Motor neuron (in vitro differentiated cells): ENCODE data around the gene SYT7. TPM values are rescaled to one million over a fixed set of nuclear protein-coding genes. Genes with fewer than 3 reads are reported as not detected.
A peak's percentile ranks its signal among the peaks of the same experiment; 100 is the strongest.
"Not testable (repeated sequence)": the region's sequence is repeated elsewhere in the genome, so short reads cannot be mapped to it uniquely, and the experiment has no call there.

Source experiments
- ATAC-seq, 8 experiments: fragments of 200-7000 bp; cut with Tn5 transposase; replicated peaks in 6 of 8; 2 replicates each; pipeline ENCODE4 v1.8.0; 2021; ENCODE audit warnings: mild to moderate bottlenecking in 8 of 8, moderate library complexity in 8 of 8
- H3K27ac ChIP-seq, 2 donors: fragments of 250-450 bp; sonication (Bioruptor Pico); 2 replicates each; pipeline ENCODE4 v1.9.0; 2021; ENCODE audit warnings: antibody characterized with exemption in 2 of 2, mild to moderate bottlenecking in 2 of 2, moderate library complexity in 1 of 2
- H3K4me1 ChIP-seq, 2 donors: fragments of 250-450 bp; sonication (Bioruptor Pico); replicated peaks in 1 of 2; 2 replicates each; pipeline ENCODE4 v1.6.1; 2021; ENCODE audit warnings: antibody characterized with exemption in 2 of 2, mild to moderate bottlenecking in 2 of 2, moderate library complexity in 1 of 2
- H3K4me3 ChIP-seq, 5 donors: fragments of 250-450 bp; sonication (Bioruptor Pico); 2 replicates each; pipeline ENCODE4 v1.9.0; 2021; ENCODE audit warnings: antibody characterized with exemption in 5 of 5, mild to moderate bottlenecking in 5 of 5, moderate library complexity in 4 of 5
- WGBS, 10 experiments: fragments of 450-650 bp; shearing (Covaris generic); methylation state at CpG; one replicate each; pipeline ENCODE4 v1.0.0; 2022; 5-methylcytosine and 5-hydroxymethylcytosine counted together
- in situ Hi-C, 9 experiments: fragments of 400-800 bp; cut with MboI; loops; one replicate each; pipeline ENCODE4 v1.15.0; 2021; ENCODE audit warnings: low sequenced_read_pairs in 9 of 9, low pct_unique_long_range_greater_than_20kb in 2 of 9; ENCODE audit not compliant: unreplicated experiment in 9 of 9
- total RNA-seq, 8 experiments: library from RNA; unstranded; fragments of 300-600 nt; gene quantifications; 2 replicates each; pipeline versions ENCODE4 v1.2.3 to v1.2.4, GENCODE V29; 2022

SYT7 gene
- total RNA-seq, 8 experiments from 2014 or later, result 0.27 to 13.6 (median 9.7) TPM

- WGBS, 10 experiments, result 20 to 100% (median 85%) methylated on average over 1 to 3 of the region's 3 CpGs; no CpG with 5 or more reads in 4 of the 10 experiments
- H3K4me1 ChIP-seq, result peaks cover 0 to 7% of the 10 kb centered on the region in 2 donors
- no peak overlapping the region for H3K4me3 ChIP-seq
- H3K27ac ChIP-seq, result no peak overlapping the region
- peak in 2 of 8 experiments; percentile 12 to 50 for ATAC-seq
- in situ Hi-C loops, result loop anchor here in 5 of 9 experiments (10.0 to 25.0 kb wide), 3 partner anchors 161 to 264 kb away; no protein-coding TSS in a partner anchor
Measured at GRCh38 chr11:61473370-61474012, 107.4 kb downstream of the SYT7 start.

- Histone ChIP-seq H3K27ac (no peak overlapping the region), H3K4me1 (peaks cover 0 to 5% of the 10 kb centered on the region in 2 donors), H3K4me3 (no peak overlapping the region)
- in situ Hi-C loops, result loop anchor here in 5 of 9 experiments (10.0 to 25.0 kb wide), 3 partner anchors 162 to 264 kb away; no protein-coding TSS in a partner anchor
- WGBS, 10 experiments, result 50 to 96% (median 81%) methylated on average over 1 to 5 of the region's 5 CpGs; no CpG with 5 or more reads in 1 of the 10 experiments
- ATAC-seq, result no peak
Measured at GRCh38 chr11:61472868-61473267, 108.0 kb downstream of the SYT7 start.

- 0 to 100% (median 100%) methylated on average over 1 to 3 of the region's 5 CpGs; no CpG with 5 or more reads in 1 of the 10 experiments for WGBS, 10 experiments
Measured at GRCh38 chr11:61472282-61472681, 108.6 kb downstream of the SYT7 start.

GRCh38 chr11:61468002-61468401, 112.9 kb downstream of the SYT7 start:
- Histone ChIP-seq H3K27ac (no peak overlapping the region), H3K4me1 (no peaks in the 10 kb centered on the region), H3K4me3 (no peak overlapping the region)
- in situ Hi-C loops, result loop anchor here in 3 of 9 experiments (25.0 kb wide), 2 partner anchors 169 to 269 kb away; no protein-coding TSS in a partner anchor
- no peak for ATAC-seq
- WGBS, 10 experiments, result 80 to 100% (median 85%) methylated on average over 2 to 4 of the region's 7 CpGs; no CpG with 5 or more reads in 6 of the 10 experiments

More at GRCh38 chr11:61472282-61472681, 108.6 kb downstream of the SYT7 start:
- in situ Hi-C loops, result loop anchor here in 5 of 9 experiments (10.0 to 25.0 kb wide), 3 partner anchors 163 to 265 kb away; no protein-coding TSS in a partner anchor
- ATAC-seq, result peak in 2 of 8 experiments; percentile 39 to 60
- Histone ChIP-seq H3K4me3 (no peak overlapping the region), H3K27ac (no peak overlapping the region), H3K4me1 (no peaks in the 10 kb centered on the region)

GRCh38 chr11:61467602-61468001, 113.3 kb downstream of the SYT7 start:
- peak in 2 of 8 experiments; percentile 61 for ATAC-seq
- not testable (repeated sequence) for H3K4me1 ChIP-seq, H3K27ac ChIP-seq, H3K4me3 ChIP-seq
- in situ Hi-C loops, result loop anchor here in 3 of 9 experiments (25.0 kb wide), 2 partner anchors 170 to 270 kb away; no protein-coding TSS in a partner anchor
- WGBS, 10 experiments, result 59 to 100% (median 92%) methylated on average over 2 to 4 of the region's 6 CpGs; no CpG with 5 or more reads in 6 of the 10 experiments

Other genes starting within 250 kb of the SYT7 start
- 100 to 1,000 TPM; 144 to 240 (median 190) TPM for gene DDB1, start 248.0 kb downstream of the SYT7 start, total RNA-seq
- 10 to 100 TPM; 11.1 to 84.6 (median 20.1) TPM for gene TKFC, start 247.8 kb downstream of the SYT7 start, total RNA-seq
- gene CYB561A3, start 219.2 kb downstream of the SYT7 start, total RNA-seq, result 10 to 100 TPM in 6 of 8 experiments, 1 to 10 TPM in 2; 8.0 to 56.3 (median 16.8) TPM
- 10 to 100 TPM; 22.6 to 61.6 (median 39.0) TPM for gene TMEM138, start 218.7 kb downstream of the SYT7 start, total RNA-seq
- 10 to 100 TPM in 4 of 8 experiments, 1 to 10 TPM in 4; 5.8 to 17.5 (median 9.7) TPM for gene TMEM216, start 188.5 kb downstream of the SYT7 start, total RNA-seq
- 10 to 100 TPM; 22.9 to 88.3 (median 49.2) TPM for gene CPSF7, start 151.1 kb downstream of the SYT7 start, total RNA-seq
- gene SDHAF2, start 151.0 kb downstream of the SYT7 start, total RNA-seq, result 10 to 100 TPM; 34.3 to 53.9 (median 47.2) TPM
- gene LRRC10B, start 72.3 kb downstream of the SYT7 start, total RNA-seq, result 10 to 100 TPM in 1 of 8 experiments, 1 to 10 TPM in 4, under 1 TPM in 2, not detected in 1; 0.10 to 10.4 (median 3.4) TPM
- 1 to 10 TPM; 2.0 to 5.0 (median 2.6) TPM for gene DAGLA, start 99.3 kb upstream of the SYT7 start, total RNA-seq
- 1 to 10 TPM in 7 of 8 experiments, under 1 TPM in 1; 0.92 to 4.0 (median 2.3) TPM for gene MYRF, start 171.6 kb upstream of the SYT7 start, total RNA-seq
- 100 to 1,000 TPM; 138 to 330 (median 269) TPM for gene TMEM258, start 211.5 kb upstream of the SYT7 start, total RNA-seq
- gene FEN1, start 211.8 kb upstream of the SYT7 start, total RNA-seq, result 10 to 100 TPM in 7 of 8 experiments, 1 to 10 TPM in 1; 7.5 to 59.0 (median 16.6) TPM
- gene FADS1, start 235.9 kb upstream of the SYT7 start, total RNA-seq, result 100 to 1,000 TPM in 5 of 8 experiments, 10 to 100 TPM in 3; 55.0 to 165 (median 116) TPM
- 100 to 1,000 TPM in 7 of 8 experiments, 10 to 100 TPM in 1; 80.3 to 358 (median 141) TPM for gene FADS2, start 247.2 kb upstream of the SYT7 start, total RNA-seq